Lung (tissue), 12 donors: Measurements from ENCODE around the gene CDCP2. TPM values are rescaled to one million over a fixed set of nuclear protein-coding genes. Genes with fewer than 3 reads are reported as not detected.

Source experiments
- ATAC-seq: fragments of 200-7000 bp; cut with Tn5 transposase; one replicate; pipeline ENCODE4 v1.9.1; 2020; ENCODE audit warnings: moderate number of reproducible peaks; ENCODE audit not compliant: insufficient read depth, low FRiP score
- DNase-seq, 3 donors: peaks; one replicate each; pipeline ENCODE4 v3.0.0-alpha.2; 2013 to 2017
- H3K27ac ChIP-seq, 2 donors: one replicate each; pipeline ENCODE4 v1.5.1; 2013; ENCODE audit warnings: mild to moderate bottlenecking in 2 of 2, moderate library complexity in 2 of 2, control low read depth in 1 of 2, inconsistent platforms in 1 of 2, low read depth in 1 of 2, low read length in 1 of 2
- H3K27me3 ChIP-seq, 3 donors: one replicate each; pipeline ENCODE4 v1.5.1; 2013; ENCODE audit warnings: low read length in 2 of 3; ENCODE audit not compliant: control insufficient read depth in 3 of 3, insufficient read depth in 3 of 3
- H3K36me3 ChIP-seq, 4 donors: one replicate each; pipeline ENCODE4 v1.5.1; 2013; ENCODE audit warnings: low read length in 4 of 4, mild to moderate bottlenecking in 1 of 4, moderate library complexity in 1 of 4; ENCODE audit not compliant: control insufficient read depth in 4 of 4, insufficient read depth in 4 of 4
- H3K4me1 ChIP-seq, 5 donors: one replicate each; pipeline ENCODE4 v1.5.1; 2013; ENCODE audit warnings: low read length in 5 of 5, mild to moderate bottlenecking in 2 of 5, moderate library complexity in 1 of 5; ENCODE audit not compliant: control insufficient read depth in 5 of 5, insufficient read depth in 5 of 5
- H3K4me3 ChIP-seq: one replicate; pipeline ENCODE4 v1.5.1; 2013; ENCODE audit warnings: mild to moderate bottlenecking, control low read depth, moderate library complexity
- H3K9ac ChIP-seq, 2 donors: one replicate each; pipeline ENCODE4 v1.5.1; 2013; ENCODE audit warnings: low read length in 2 of 2, control low read depth in 1 of 2; ENCODE audit not compliant: insufficient read depth in 1 of 2
- H3K9me3 ChIP-seq, 4 donors: one replicate each; pipeline ENCODE4 v1.5.1; 2013; ENCODE audit warnings: low read length in 3 of 4, mild to moderate bottlenecking in 1 of 4, moderate library complexity in 1 of 4; ENCODE audit not compliant: control insufficient read depth in 4 of 4, insufficient read depth in 3 of 4
- WGBS, 2 donors: extraction: QIAGEN DNeasy Blood & Tissue Kit; methylation state at CpG; one replicate each; pipeline ENCODE4 v1.1.7; 2013; 5-methylcytosine and 5-hydroxymethylcytosine counted together
- polyA plus RNA-seq, 2 donors: library from polyadenylated mRNA; stranded (reverse); fragments of 200-250 nt; gene quantifications; one replicate each; pipeline ENCODE4 v1.2.1, GENCODE V29; 2013
- total RNA-seq, 2 donors: library from RNA; depleted of rRNA in 1 of 2; stranded (reverse); fragments of >200 nt in 1 of 2; gene quantifications; one replicate each; pipeline ENCODE4 v1.2.1, GENCODE V29; 2014 to 2021
- TF ChIP-seq, protein P1 (sequence below): IDR thresholded peaks from 2 replicates; pipeline ENCODE4 v1.5.1; 2012; ENCODE audit warnings: mild to moderate bottlenecking; ENCODE audit errors: control extremely low read depth, extremely low read depth
- donor health status: control.
- donor health status: control.
- donor health status: Bipolar disorder and iron deficiency.
- donor health status: healthy.
- donor health status: DM: yes; HTN: yes; CAD: no.

Gene CDCP2
- total and polyA plus RNA-seq, 4 donors = 0.02 to 0.28 (median 0.14) TPM; not detected in 1

DNA sequence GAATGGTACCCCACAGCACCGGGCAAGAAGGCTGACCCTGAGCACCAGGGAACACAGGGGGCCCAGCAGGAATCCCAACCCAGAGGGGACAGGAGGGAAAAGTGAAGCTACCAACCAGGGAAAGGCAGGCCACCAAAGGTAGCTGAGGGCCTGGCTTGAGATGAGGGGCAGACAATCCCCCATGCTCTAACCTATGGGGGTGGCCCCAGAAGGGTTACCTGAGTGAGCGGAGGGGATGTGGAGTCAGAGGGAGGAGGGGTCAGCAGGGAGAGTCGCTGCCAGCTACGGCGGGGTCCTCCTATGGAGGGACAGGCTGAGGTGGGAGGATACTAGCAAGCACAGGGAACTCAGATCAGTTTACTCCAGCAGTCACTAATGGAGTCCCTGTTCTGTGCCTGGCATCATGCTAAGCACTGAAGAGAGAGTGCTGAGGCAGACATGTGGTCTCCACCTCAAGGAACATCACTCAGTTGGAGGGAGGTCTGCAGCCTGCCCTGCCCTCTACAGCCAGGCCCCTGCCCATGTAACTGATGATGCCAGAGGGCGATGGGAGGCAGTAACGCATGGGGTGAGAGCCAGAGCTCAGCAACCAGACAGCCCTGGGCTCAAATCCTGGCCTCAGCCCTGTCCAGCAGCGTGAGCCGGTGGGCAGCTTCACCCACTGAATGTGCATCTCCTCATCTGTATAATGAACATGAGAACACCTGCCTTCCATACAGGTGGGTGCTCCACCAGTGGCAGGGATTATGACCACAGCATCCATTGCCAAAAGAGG is 25.7 kb upstream of the CDCP2 start:
- no peak for ATAC-seq
- Histone ChIP-seq H3K4me3 (no peak overlapping the region), H3K9me3 (peaks cover 0 to 2% (median 0%) of the 10 kb centered on the region in 4 donors), H3K4me1 (peaks cover 0 to 2% (median 0%) of the 10 kb centered on the region in 5 donors), H3K27me3 (no peaks in the 10 kb centered on the region), H3K27ac (no peak overlapping the region), H3K9ac (no peak overlapping the region), H3K36me3 (peaks cover 0 to 20% (median 11%) of the 10 kb centered on the region in 4 donors)
- no peak for DNase-seq
- 89 to 93% methylated on average over 9 of the region's 9 CpGs for WGBS, 2 donors
- TF ChIP-seq, protein P1, sequence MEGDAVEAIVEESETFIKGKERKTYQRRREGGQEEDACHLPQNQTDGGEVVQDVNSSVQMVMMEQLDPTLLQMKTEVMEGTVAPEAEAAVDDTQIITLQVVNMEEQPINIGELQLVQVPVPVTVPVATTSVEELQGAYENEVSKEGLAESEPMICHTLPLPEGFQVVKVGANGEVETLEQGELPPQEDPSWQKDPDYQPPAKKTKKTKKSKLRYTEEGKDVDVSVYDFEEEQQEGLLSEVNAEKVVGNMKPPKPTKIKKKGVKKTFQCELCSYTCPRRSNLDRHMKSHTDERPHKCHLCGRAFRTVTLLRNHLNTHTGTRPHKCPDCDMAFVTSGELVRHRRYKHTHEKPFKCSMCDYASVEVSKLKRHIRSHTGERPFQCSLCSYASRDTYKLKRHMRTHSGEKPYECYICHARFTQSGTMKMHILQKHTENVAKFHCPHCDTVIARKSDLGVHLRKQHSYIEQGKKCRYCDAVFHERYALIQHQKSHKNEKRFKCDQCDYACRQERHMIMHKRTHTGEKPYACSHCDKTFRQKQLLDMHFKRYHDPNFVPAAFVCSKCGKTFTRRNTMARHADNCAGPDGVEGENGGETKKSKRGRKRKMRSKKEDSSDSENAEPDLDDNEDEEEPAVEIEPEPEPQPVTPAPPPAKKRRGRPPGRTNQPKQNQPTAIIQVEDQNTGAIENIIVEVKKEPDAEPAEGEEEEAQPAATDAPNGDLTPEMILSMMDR = no peak

DNA sequence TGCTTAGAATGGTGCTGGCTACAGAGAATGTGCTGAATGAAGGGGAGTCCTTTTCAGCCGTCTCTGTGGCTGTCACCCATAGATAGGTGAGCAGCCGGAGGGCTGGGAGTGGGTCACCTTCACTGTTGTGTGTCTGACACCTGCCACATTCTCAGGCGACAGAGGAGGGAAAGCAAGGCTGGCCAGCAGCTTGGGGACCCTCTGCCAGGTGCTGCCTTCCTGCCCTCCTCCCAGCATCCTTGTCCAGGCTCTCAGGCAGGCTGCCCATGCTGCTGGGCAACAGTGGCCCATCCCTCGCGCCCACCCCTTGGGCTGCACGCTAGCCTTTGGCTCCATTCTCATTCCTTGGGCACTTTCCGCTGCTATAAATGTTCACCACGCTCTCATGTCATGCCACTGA is 24.9 kb upstream of the CDCP2 start:
- Histone ChIP-seq H3K4me1 (peaks cover 0 to 3% (median 0%) of the 10 kb centered on the region in 5 donors), H3K27ac (no peak overlapping the region), H3K4me3 (no peak overlapping the region), H3K27me3 (no peaks in the 10 kb centered on the region), H3K9ac (no peak overlapping the region), H3K36me3 (peaks cover 0 to 23% (median 11%) of the 10 kb centered on the region in 4 donors), H3K9me3 (peaks cover 0 to 2% (median 0%) of the 10 kb centered on the region in 4 donors)
- DNase-seq (no peak), ATAC-seq (no peak)
- 94 to 96% methylated on average over 8 of the region's 8 CpGs for WGBS, 2 donors
- TF ChIP-seq, protein P1 = no peak

DNA sequence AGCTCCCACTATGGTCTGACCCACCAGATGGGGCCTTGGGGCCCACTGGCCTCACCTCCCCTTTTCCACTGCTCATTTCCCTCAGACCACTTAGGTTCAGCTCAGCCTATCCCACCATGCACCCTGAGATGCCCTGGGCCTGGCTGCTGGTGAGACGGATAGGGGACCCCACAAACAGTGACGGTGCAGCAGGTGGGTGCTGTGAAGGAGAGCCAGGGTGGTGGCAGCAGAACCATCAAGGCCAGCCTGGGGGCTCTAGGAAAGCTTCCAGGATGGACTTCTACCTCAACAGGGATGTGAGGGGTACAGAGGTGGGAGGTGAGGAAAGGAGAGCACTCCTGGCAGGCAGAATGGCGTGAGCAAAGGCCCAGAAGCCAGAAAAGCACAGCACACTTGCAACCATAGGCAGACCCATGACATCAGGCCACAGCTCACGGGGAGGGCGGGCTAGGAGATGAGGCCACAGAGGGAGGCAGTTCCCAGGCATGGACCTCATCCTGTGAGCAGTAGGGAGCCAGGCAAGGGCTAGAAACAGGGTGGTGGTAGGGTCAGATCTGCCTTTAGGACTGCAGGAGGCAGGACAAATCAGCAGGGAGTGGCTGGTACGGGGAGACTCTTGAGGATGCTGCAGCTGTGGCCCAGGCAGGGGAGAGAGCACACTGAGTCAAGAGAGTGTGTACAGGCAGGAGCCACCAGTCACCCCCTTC is 24.0 kb upstream of the CDCP2 start:
- ATAC-seq (no peak), DNase-seq (no peak)
- Histone ChIP-seq H3K27ac (no peak overlapping the region), H3K9ac (no peak overlapping the region), H3K9me3 (peaks cover 0 to 1% (median 0%) of the 10 kb centered on the region in 4 donors), H3K4me3 (no peak overlapping the region), H3K27me3 (no peaks in the 10 kb centered on the region), H3K4me1 (peaks cover 0 to 6% (median 0%) of the 10 kb centered on the region in 5 donors), H3K36me3 (peaks cover 0 to 23% (median 11%) of the 10 kb centered on the region in 4 donors)
- TF ChIP-seq, protein P1 = no peak
- WGBS, 2 donors = 95 to 97% methylated on average over 6 of the region's 6 CpGs
